Measurements from ENCODE around the gene ASAP3. TPM values are rescaled to one million over a fixed set of nuclear protein-coding genes. Genes with fewer than 3 reads are reported as not detected.

ASAP3 gene
- total RNA-seq, 1 donor from 2014 or later: 10.0 TPM

DNA sequence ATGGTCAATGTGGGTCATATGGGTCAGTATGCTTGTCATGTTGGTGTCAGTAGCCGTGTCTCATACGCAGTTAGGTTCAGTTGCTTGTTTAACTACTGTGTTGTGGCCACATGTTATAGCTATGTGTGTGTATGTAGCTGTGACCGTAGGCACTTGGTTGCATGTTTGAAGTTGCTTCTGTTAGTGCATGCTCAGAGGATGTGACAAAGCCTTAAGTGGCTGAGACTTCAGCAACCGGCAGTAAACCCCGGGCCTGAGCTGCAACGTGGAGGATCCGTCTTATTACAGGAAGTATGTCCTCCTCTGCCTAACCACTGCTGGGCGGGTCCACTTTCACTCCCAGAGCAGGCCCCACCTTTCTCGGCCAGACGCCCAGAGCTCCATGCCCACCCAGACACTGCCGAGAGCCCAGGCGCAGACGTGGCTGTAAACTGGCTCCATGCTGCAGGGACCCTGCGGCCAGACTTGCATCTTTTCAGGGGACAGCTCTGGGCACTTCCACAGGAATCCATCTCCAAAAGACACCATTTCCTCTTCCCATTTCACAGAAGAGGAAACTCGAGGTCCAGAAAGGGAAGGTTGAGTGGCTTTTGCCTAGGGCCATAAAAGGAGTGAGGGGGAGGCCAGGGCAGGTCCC, 61.6 kb downstream of the ASAP3 start:
- no peak for DNase-seq

DNA sequence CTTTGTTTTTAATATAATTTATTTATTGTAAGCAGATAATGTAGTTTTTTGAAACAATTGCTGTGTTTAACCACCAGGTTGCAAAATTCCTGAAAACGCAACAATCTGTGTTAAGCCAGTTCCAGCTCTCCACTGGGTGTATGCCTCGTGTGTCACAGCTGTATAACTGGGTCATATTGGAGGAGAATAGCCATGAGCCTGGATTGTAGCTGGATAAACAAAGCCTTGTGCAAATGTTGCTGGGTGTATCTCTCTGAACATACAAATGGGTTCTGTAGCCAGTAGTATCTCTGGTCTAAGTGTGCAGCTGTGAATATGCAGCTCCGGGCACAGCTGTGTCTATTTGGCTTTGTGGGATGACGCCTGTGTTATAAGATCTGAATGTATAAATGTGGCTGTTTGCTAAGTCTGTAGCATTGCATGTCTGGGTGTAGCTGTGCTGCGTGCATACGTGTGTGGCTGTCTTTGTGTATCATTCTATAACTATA, 62.2 kb downstream of the ASAP3 start:
- no peak for DNase-seq

GRCh38 chr1:23421343-23421742, 62.6 kb downstream of the ASAP3 start:
- no peak for DNase-seq

- DNase-seq: no peak
Measured at GRCh38 chr1:23420778-23421177, 63.2 kb downstream of the ASAP3 start.

DNA sequence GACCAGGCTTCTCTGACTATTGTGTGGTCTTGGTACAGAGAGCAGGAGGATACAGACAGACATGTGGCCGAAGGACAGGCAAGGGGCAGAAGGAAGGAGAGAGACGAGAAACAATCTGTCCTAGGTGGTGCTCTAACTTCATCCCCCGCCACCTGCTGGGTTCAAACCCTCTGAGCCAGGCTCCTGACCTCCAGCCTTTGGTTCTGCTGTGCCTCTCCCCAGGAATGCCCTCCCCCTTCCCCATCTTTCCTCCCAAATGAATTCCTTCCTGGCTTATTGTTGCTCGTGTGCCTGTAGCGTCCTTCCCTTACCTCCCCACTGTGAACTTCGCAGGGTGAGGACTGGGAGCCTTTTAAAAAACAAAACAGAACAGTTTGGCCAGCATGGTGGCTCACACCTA, 64.8 kb downstream of the ASAP3 start:
- no peak for DNase-seq

- no peak for DNase-seq
Measured at GRCh38 chr1:23417570-23417969, 66.4 kb downstream of the ASAP3 start.

DNA sequence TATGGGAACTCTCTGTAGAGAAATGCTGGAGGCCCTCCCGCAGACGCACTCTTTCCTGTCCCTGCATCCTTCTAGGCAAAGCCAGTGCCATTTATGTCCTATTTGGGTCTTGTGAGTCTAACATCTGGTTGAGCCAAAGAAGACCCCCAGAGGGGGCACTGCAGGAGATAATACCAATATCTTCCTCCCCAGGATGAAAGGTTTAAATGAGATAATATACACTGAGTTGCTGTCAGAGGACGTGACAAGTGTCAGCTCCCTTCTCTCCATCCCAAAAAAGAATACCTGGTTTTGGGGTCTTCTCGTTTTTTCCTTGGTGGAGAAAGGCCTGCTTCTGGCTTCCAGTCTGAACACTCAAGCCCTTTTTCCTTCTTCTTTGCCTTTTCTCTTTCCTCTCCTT, 67.0 kb downstream of the ASAP3 start:
- DNase-seq: no peak

DNA sequence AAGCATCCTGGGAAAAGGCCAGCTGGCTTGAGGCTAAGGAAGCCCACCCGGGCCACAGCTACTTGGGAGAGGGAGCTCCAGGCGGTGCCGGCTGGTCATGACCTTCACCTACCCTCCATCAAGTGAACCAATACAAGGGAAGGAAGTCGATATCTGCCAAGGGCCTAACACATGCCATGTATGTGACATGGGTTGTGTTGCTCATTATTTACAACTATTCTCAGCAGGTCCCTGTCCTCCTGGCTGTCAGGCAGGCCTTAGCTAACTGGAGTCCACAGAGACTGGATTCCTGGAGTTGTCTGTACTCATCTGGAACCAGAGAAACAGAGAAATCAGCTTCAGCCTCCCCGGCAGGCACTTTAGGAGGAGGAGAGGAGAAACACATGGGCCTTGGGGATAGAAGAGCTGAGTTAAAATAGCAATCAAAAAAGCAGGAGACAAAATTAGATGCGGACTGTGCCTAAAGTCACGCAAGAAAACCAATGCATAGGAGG, 75.1 kb downstream of the ASAP3 start:
- no peak for DNase-seq

GRCh38 chr1:23407016-23407630, 76.9 kb downstream of the ASAP3 start:
- no peak for DNase-seq

GRCh38 chr1:23405946-23406345, 78.0 kb downstream of the ASAP3 start:
- no peak for DNase-seq

DNA sequence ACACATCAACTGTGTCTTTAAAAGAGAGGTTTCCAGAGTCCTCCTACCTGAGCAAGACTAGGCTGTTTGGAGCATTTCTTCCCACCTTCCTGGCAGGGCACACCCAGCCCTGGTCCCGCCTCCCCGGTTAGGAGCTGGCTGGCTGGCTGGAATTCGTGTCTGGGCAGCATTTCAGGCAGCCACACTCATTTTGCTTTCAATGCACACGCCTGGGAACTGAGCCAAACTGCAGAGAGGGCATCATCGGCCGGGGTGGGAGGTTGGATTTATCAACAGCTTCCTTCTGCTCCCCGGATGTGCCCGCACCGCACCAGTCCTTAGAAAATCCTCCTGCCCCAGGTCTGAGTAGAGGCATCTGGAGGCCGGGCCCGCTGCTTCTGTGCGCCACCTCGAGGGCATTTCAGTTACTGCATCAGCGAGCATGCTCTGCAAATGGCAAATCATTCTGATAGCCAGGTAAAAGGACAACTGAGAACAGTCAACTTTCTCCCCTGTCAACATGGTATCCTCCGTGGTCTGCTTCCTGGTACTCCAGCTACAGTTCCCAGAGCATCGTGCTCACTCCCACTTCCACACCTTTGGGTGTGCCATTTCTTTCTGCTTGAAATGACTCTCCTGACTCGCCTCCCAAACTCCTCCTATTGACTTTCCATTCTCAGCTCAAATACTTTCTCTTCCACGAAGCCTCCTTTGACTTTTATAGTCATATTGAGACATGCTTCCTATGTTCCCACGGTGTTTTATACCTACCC, 80.1 kb downstream of the ASAP3 start:
- DNase-seq: peak; percentile 83

DNA sequence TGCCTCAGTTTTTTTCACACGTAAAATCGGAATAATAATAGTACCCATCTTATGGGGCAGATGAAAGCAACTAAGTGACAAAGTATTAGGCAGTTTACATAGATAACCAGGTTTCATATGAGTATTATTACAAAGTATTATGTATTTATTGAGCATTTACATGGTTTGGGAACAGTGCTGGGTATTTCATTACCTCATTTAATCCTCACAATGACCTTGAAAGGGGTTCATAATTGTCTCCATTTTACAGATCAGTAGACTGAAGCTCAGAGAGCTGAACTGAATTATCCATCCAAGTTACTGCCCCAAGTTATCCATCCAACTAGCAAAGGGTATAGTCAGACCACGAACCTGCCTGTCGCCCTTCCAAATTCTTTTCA, 80.6 kb downstream of the ASAP3 start:
- no peak for DNase-seq

DNA sequence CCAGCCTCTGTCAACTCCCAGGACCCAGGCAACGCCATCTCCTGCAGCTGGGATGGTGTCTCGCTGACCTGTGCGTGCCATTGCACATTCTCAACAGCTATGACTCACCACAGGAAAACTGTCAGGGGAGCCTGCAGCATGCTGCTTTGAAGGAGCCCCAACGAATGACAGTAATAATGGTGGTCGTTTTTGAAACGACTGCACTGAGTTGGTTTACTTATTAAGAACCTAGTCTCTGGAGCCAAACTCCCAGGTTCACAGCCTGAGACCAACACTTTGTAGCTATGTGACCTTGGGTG, 81.0 kb downstream of the ASAP3 start:
- DNase-seq: no peak

DNA sequence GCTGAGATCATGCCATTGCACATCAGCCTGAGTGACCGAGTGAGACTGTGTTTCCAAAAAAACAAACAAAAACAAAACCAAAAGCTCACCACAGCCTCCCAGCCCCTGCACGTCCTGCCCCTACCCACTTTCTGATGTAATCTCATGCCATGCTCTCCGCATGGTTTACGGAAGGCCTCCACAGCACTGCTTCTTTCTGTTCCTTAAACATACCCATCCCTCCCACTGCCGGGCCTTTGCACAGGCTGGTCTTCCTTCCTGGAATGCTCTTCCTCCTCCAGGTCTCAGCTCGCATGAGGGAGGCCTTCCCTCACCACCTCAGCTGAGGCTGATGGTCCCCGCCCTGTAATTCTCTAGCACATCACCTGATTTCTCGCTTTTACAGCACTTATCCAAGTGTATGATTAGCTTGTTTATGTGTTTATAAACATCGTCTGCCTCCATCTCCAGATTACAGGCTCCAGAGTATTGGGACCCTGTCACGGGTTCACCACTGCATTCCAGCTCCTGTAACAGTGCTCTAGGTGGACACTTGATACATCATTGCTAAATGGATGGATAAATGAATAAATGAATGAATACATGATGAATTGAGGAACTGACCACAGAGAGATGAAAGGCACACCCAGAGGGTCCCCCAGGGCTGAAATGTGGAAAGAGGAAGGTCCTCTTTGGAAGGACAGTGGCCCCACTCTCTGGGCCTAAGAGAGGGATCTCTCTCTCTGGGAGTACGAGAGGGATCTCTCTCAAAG, 81.5 kb downstream of the ASAP3 start:
- no peak for DNase-seq

GRCh38 chr1:23401313-23401712, 82.7 kb downstream of the ASAP3 start:
- no peak for DNase-seq

GRCh38 chr1:23400324-23401114, 83.5 kb downstream of the ASAP3 start:
- DNase-seq: no peak

GRCh38 chr1:23399229-23399628, 84.8 kb downstream of the ASAP3 start:
- no peak for DNase-seq

DNA sequence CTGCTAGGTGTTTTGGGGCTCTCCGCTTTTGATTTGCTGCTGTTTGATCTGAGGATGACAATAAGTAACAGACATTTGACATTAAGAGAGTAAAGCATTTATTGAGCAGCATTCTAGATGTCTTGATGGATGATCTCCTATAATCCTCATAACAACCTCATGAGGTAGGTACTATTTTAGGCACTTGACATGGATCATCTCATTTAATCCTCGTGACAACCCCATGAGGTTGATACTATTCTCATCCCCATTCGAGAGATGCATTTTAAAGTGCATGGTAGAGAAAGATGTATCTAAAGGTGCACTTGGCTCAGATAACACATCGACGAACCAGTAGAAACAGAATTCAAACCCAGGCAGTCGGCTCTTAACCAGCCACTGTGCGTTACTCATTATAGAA, 86.1 kb downstream of the ASAP3 start:
- DNase-seq: no peak

- no peak for DNase-seq
Measured at GRCh38 chr1:23396380-23396779, 87.6 kb downstream of the ASAP3 start.

DNA sequence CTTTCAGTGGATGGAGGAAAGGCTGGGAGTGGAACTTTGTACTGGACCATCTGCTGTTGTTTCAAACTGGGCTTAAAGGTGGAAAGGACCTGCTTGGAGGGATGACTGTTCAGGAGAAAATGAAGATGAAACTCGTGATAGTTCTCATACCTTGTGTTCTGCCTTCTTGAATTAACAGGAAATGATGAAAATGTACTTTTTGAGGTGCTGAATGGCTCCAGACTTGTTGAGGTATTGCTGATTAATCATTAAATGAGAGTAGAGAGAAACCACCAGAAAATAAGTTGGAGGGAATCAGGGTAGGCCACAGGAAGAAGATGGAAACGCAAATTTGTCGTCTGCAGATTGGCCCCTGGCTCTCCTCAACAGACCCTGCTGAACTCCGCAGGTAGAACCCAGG, 88.1 kb downstream of the ASAP3 start:
- no peak for DNase-seq

- no peak for DNase-seq
Measured at GRCh38 chr1:23395154-23395724, 88.7 kb downstream of the ASAP3 start.

- peak; percentile 64 for DNase-seq
Measured at GRCh38 chr1:23394684-23395083, 89.3 kb downstream of the ASAP3 start.
